PC-3 (cell line): ENCODE results near the gene MICU1. TPM values are rescaled to one million over a fixed set of nuclear protein-coding genes. Genes with fewer than 3 reads are reported as not detected.

Source experiments
- ATAC-seq: fragments of 200-7000 bp; cut with Tn5 transposase; 2 replicates; pipeline ENCODE4 v1.9.1; 2020; ENCODE audit warnings: mild to moderate bottlenecking, moderate library complexity
- BruUV-seq: library from RNA; stranded (reverse); fragments of 400-500 nt; replicated peaks from 2 replicates; lab custom pipeline; 2021; lab: Mats Ljungman, UMichigan
- CTCF ChIA-PET: fragments of 300-600 bp; sonication (Branson Sonifier 250); formaldehyde crosslinking; loops from one replicate; lab custom pipeline; 2022; ENCODE audit warnings: antibody characterized with exemption; lab: Charles Lee
- POLR2A ChIA-PET: fragments of 300-600 bp; sonication (Branson Sonifier 250); formaldehyde crosslinking; loops from one replicate; lab custom pipeline; 2022; ENCODE audit warnings: antibody characterized with exemption; ENCODE audit not compliant: unreplicated experiment; lab: Charles Lee
- DNase-seq: peaks from one replicate; pipeline ENCODE4 v3.0.0-alpha.2; 2015
- H2AFZ ChIP-seq: fragments of 300-600 bp; sonication (generic); 2 replicates; pipeline ENCODE4 v1.6.0; 2016; ENCODE audit warnings: antibody characterized with exemption, low read length
- H3F3A ChIP-seq: fragments of 300-600 bp; sonication (generic); one replicate; pipeline ENCODE4 v1.6.0; 2017; ENCODE audit warnings: antibody characterized with exemption, low read length, control low read depth, mild to moderate bottlenecking; ENCODE audit not compliant: unreplicated experiment
- H3K27ac ChIP-seq: fragments of 300-600 bp; sonication (generic); 2 replicates; pipeline ENCODE4 v1.5.1; 2016; ENCODE audit warnings: mild to moderate bottlenecking, low read length
- H3K27me3 ChIP-seq: fragments of 300-600 bp; sonication (generic); 2 replicates; pipeline ENCODE4 v1.6.1; 2016; ENCODE audit warnings: low read length, mixed read lengths
- H3K36me3 ChIP-seq: fragments of 300-600 bp; sonication (generic); 2 replicates; pipeline ENCODE4 v1.6.1; 2016; ENCODE audit warnings: low read depth, mixed run types, low read length, mixed read lengths
- H3K4me1 ChIP-seq: fragments of 300-600 bp; sonication (generic); 2 replicates; pipeline ENCODE4 v1.5.1; 2016; ENCODE audit warnings: low read length; ENCODE audit not compliant: insufficient read depth
- H3K4me2 ChIP-seq: fragments of 300-600 bp; sonication (generic); 2 replicates; pipeline ENCODE4 v1.6.0; 2016; ENCODE audit warnings: low read length
- H3K4me3 ChIP-seq: fragments of 300-600 bp; sonication (generic); 2 replicates; pipeline ENCODE4 v1.5.1; 2016; ENCODE audit warnings: mild to moderate bottlenecking, low read length, mixed read lengths
- H3K79me2 ChIP-seq: fragments of 300-600 bp; sonication (generic); 2 replicates; pipeline ENCODE4 v1.6.1; 2017; ENCODE audit warnings: low read length, mixed read lengths
- H3K9ac ChIP-seq: fragments of 300-600 bp; sonication (generic); 2 replicates; pipeline ENCODE4 v1.6.0; 2016; ENCODE audit warnings: mild to moderate bottlenecking, low read length
- H3K9me2 ChIP-seq: fragments of 300-600 bp; sonication (generic); replicated peaks from 2 replicates; pipeline ENCODE4 v1.6.1; 2016; ENCODE audit warnings: mixed run types, low read length, mixed read lengths
- H3K9me3 ChIP-seq: fragments of 300-600 bp; sonication (generic); 2 replicates; pipeline ENCODE4 v1.6.1; 2016; ENCODE audit warnings: low read length, mixed read lengths
- H4K20me1 ChIP-seq: fragments of 300-600 bp; sonication (generic); 2 replicates; pipeline ENCODE4 v1.6.1; 2016; ENCODE audit warnings: low read length, mixed read lengths
- CTCF ChIP-seq: fragments of 300-600 bp; sonication (generic); conservative IDR thresholded peaks from 2 replicates; pipeline ENCODE4 v1.5.1; 2017; ENCODE audit warnings: antibody characterized with exemption, low read depth, mild to moderate bottlenecking, low read length
- EZH2 ChIP-seq: fragments of 300-600 bp; sonication (generic); IDR thresholded peaks from one replicate; pipeline ENCODE4 v1.6.1; 2017; ENCODE audit warnings: antibody characterized with exemption, mild to moderate bottlenecking, low read length; ENCODE audit not compliant: unreplicated experiment
- EZH2phosphoT487 ChIP-seq: fragments of 300-600 bp; sonication (generic); IDR thresholded peaks from 2 replicates; pipeline ENCODE4 v1.6.1; 2018; ENCODE audit warnings: mild to moderate bottlenecking, antibody characterized with exemption, low read length, borderline replicate concordance
- intact Hi-C: fragments of 100-400 bp; cut with micrococcal nuclease; formaldehyde crosslinking; loops from 2 replicates; pipeline ENCODE4 v1.9.0; 2023
- total RNA-seq: library from RNA; depleted of rRNA; stranded (reverse); fragments of >200 nt; gene quantifications from 2 replicates; pipeline ENCODE4 v1.2.3, GENCODE V29; 2014

Gene MICU1
- total RNA-seq, 1 experiment from 2014 or later: 19.8 TPM

DNA sequence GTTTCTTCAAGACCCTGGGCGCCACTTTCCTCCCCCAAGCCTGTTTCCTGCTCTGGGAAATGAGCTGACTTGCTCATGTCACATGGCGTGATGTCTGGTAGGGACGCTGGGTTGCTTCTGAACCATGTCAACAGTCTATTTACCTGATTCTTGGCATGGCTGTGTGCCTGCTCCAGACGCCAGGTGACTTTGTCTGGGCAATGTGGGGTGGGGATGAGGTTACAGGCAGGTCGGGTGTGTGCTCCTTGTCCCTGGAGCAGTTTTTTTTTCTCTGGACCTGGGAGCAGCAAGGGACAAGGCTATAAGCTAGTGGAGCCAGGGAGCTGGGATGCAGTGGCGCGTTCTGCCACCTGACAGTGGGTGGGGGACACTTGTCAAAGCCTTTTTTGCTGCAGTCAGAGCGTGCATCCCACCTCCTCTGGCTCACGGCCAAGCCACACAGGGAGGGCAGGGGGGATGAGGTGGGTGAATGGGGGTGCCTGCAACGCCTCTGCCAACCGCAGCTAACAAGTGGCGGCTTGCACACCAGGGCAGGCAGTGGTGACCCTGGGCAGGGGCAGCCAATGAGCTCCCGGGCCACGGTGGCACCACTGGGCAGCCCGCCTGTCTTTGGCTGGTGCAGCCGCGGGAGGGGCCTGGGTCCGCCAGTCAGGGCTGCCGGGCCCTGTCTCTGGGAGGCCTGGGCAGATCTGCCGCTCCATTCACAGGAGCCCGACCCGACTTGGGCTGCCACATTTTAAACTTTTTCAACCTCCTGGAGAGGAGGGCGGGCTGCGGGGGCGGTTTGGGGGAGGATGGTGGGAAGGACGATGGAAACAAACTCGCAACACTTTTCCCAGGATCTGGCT is 294.1 kb downstream of the MICU1 start:
- Histone ChIP-seq H3K36me3 (0 out of 2 replicates have a peak, but pooled peaks cover 2% of the 10 kb centered on the region), H3K4me1 (peaks cover 21% of the 10 kb centered on the region), H3K4me3 (no peak overlapping the region), H3K9me3 (no peaks in the 10 kb centered on the region), H3K27ac (peak overlapping the region; percentile 78), H3K9ac (peak overlapping the region; percentile 55), H4K20me1 (no peaks in the 10 kb centered on the region), H3F3A (no peaks in the 10 kb centered on the region), H3K79me2 (no peaks in the 10 kb centered on the region), H3K9me2 (no peaks in the 10 kb centered on the region), H3K4me2 (peak overlapping the region; percentile 25), H3K27me3 (no peaks in the 10 kb centered on the region), H2AFZ (no peak overlapping the region)
- CTCF ChIA-PET: no interaction called here
- TF ChIP-seq EZH2 (no peak), EZH2phosphoT487 (no peak), CTCF (no peak)
- peak; percentile 88 for ATAC-seq
- POLR2A ChIA-PET: interaction anchor here (0.6 to 1.0 kb wide), 2 partner anchors 34 to 68 kb away, joined by 3 to 4 read pairs; no protein-coding TSS in a partner anchor
- TSS peak; percentile 17 for BruUV-seq
- DNase-seq: peak; percentile 77
- intact Hi-C loops: no loop called here

DNA sequence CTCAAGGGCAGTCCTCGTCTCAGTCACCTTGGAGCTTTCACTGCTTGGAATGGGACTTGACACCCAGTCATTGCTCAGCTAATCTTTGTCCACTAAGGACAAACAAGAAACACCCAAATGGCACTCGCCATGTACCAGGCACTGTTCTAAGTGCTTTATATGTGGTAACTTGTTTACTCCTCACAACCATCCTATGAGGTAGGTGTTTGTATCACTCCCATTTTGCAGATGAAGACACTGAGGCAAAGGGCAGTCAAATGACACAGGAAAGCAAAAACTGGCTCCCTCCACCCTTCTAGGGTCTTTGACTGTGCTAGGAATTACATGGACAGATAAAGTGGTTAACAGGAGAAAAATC is 295.8 kb downstream of the MICU1 start:
- H3K9ac ChIP-seq: no peak overlapping the region
- no peak overlapping the region for H2AFZ ChIP-seq
- TSS peak; percentile 26 for BruUV-seq
- intact Hi-C loops: no loop called here
- H3K27me3 ChIP-seq: no peaks in the 10 kb centered on the region
- H3K79me2 ChIP-seq: no peaks in the 10 kb centered on the region
- ATAC-seq (no peak), DNase-seq (no peak)
- no peaks in the 10 kb centered on the region for H3F3A ChIP-seq
- no peaks in the 10 kb centered on the region for H3K9me3 ChIP-seq
- H3K4me2 ChIP-seq: no peak overlapping the region
- CTCF ChIA-PET: interaction anchor here (0.5 to 0.7 kb wide), 3 partner anchors 49 to 385 kb away, joined by 3 to 7 read pairs (median 4); no protein-coding TSS in a partner anchor
- peaks cover 21% of the 10 kb centered on the region for H3K4me1 ChIP-seq
- no peak overlapping the region for H3K27ac ChIP-seq
- POLR2A ChIA-PET: interaction anchor here (0.6 kb wide), 1 partner anchor 246 kb away, joined by 3 read pairs; no protein-coding TSS in a partner anchor
- no peaks in the 10 kb centered on the region for H3K36me3 ChIP-seq
- no peak overlapping the region for H3K4me3 ChIP-seq
- no peaks in the 10 kb centered on the region for H4K20me1 ChIP-seq
- no peak for TF ChIP-seq EZH2phosphoT487
- TF ChIP-seq CTCF: no peak
- no peak for TF ChIP-seq EZH2
- H3K9me2 ChIP-seq: no peaks in the 10 kb centered on the region
